ENCODE data around the gene AMDHD2.
"Not testable (repeated sequence)": the region's sequence is repeated elsewhere in the genome, so short reads cannot be mapped to it uniquely, and the experiment has no call there.

AMDHD2 gene

DNA sequence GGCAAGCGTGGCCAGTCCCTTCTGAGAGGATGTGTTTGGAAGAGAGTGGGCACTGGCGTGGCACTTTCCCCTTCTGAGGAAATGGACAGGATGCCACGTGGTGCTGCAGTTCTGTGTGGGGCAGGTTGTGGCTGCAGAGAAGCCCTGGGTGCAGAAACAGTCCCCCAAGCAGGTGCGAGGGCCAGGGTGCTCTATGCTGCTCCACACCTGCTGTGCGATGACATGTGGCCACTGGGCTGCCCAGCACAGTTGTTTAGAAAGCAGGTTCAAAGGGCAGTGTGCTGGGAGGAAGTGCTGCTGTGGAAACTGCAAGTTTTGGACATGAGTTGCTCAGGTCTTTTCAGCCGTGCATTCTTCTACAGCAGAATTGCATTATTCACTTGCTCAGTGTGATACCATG, 21.2 kb downstream of the AMDHD2 start:
- not testable (repeated sequence) for H3K36me3 ChIP-seq (ENCODE audit: control insufficient read depth in 5 of 5, insufficient read depth in 5 of 5, low read length in 5 of 5); H3K27ac ChIP-seq (ENCODE audit: low read depth, low read length); H3K9me3 ChIP-seq (ENCODE audit: control insufficient read depth in 5 of 5, low read length in 5 of 5); H3K27me3 ChIP-seq (ENCODE audit: control insufficient read depth in 5 of 5, insufficient read depth in 4 of 5, low read length in 5 of 5); H3K9ac ChIP-seq (ENCODE audit: low read length in 5 of 5); H3K4me3 ChIP-seq (ENCODE audit: low read depth in 1 of 5, low read length in 5 of 5)
- peaks cover 2 to 37% (median 32%) of the 10 kb centered on the region in 5 donors for H3K4me1 ChIP-seq (ENCODE audit: control insufficient read depth in 5 of 5, insufficient read depth in 5 of 5, low read length in 5 of 5)

DNA sequence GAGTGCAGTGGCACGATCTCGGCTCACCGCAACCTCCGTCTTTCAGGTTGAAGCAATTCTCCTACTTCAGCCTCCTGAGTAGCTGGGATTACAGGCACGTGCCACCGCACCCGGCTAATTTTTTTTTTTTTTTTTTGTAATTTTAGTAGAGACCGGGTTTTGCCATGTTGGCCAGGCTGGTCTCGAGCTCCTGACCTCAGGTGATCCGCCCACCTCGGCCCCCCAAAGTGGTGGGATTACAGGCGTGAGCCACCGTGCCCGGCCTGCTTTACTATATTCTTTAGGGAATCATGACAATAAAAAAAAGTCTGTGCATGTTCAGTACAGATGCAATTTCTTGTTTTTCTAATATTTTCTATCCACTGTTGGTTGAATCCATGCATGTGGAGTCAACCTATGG, 23.6 kb downstream of the AMDHD2 start:
- not testable (repeated sequence) for H3K27ac ChIP-seq (ENCODE audit: low read depth, low read length); H3K27me3 ChIP-seq (ENCODE audit: control insufficient read depth in 5 of 5, insufficient read depth in 4 of 5, low read length in 5 of 5); H3K9me3 ChIP-seq (ENCODE audit: control insufficient read depth in 5 of 5, low read length in 5 of 5); H3K9ac ChIP-seq (ENCODE audit: low read length in 5 of 5); H3K4me3 ChIP-seq (ENCODE audit: low read depth in 1 of 5, low read length in 5 of 5); H3K36me3 ChIP-seq (ENCODE audit: control insufficient read depth in 5 of 5, insufficient read depth in 5 of 5, low read length in 5 of 5)
- H3K4me1 ChIP-seq (ENCODE audit: control insufficient read depth in 5 of 5, insufficient read depth in 5 of 5, low read length in 5 of 5): peaks cover 2 to 27% (median 22%) of the 10 kb centered on the region in 5 donors

DNA sequence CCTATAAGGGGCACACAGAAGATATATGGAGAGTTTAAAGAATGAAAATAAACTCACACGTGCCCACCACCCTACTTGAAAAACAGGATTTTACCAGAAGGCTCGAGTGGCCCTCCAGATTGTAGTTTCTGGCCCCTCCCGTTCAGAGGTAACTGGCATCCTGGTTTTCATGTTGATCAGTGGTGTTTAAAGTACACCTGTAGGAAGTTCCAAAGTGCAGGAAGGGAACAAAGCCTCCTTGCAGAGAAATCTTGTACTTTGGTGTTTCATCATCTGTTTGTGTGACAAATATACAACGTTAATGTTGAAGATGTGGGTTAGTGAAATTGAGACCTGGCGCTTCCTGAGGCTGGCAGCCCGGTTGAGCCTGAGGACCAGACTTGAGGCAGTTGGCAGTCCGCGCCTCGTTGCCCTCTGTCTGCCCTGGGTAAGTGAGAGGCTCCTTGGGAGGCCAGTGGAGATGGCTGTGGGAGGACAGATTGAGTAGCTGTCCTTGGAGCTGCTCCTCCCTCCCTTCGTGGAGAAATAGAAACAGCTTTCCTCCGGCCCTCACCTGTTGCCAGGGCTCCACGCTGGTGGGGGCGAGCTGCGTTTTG, 30.2 kb downstream of the AMDHD2 start:
- not testable (repeated sequence) for H3K4me1 ChIP-seq (ENCODE audit: control insufficient read depth in 5 of 5, insufficient read depth in 5 of 5, low read length in 5 of 5); H3K27me3 ChIP-seq (ENCODE audit: control insufficient read depth in 5 of 5, insufficient read depth in 4 of 5, low read length in 5 of 5); H3K4me3 ChIP-seq (ENCODE audit: low read depth in 1 of 5, low read length in 5 of 5); H3K9ac ChIP-seq (ENCODE audit: low read length in 5 of 5); H3K36me3 ChIP-seq (ENCODE audit: control insufficient read depth in 5 of 5, insufficient read depth in 5 of 5, low read length in 5 of 5); H3K27ac ChIP-seq (ENCODE audit: low read depth, low read length); H3K9me3 ChIP-seq (ENCODE audit: control insufficient read depth in 5 of 5, low read length in 5 of 5)

DNA sequence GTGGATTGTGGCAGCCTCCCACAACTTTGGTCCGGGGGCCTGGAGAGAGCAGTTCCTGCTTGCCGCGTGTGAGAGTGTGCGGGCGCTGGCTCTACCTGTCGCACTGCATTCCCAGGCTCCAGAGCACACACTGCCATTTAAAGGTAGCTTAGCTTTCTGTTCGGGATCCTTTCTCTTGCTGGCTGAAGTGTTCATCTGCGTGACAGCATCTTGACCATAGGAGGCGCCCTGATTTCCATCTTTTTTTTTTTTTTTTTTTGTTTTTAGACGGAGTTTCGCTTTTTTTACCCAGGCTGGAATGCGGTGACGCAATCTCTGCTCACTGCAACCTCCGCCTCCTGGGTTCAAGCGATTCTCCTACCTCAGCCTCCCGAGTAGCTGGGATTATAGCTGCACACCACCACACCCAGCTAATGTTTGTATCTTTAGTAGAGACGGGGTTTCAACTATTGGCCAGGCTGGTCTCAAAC, 31.3 kb downstream of the AMDHD2 start:
- not testable (repeated sequence) for H3K27ac ChIP-seq (ENCODE audit: low read depth, low read length); H3K4me3 ChIP-seq (ENCODE audit: low read depth in 1 of 5, low read length in 5 of 5); H3K36me3 ChIP-seq (ENCODE audit: control insufficient read depth in 5 of 5, insufficient read depth in 5 of 5, low read length in 5 of 5); H3K4me1 ChIP-seq (ENCODE audit: control insufficient read depth in 5 of 5, insufficient read depth in 5 of 5, low read length in 5 of 5); H3K9ac ChIP-seq (ENCODE audit: low read length in 5 of 5); H3K9me3 ChIP-seq (ENCODE audit: control insufficient read depth in 5 of 5, low read length in 5 of 5); H3K27me3 ChIP-seq (ENCODE audit: control insufficient read depth in 5 of 5, insufficient read depth in 4 of 5, low read length in 5 of 5)

DNA sequence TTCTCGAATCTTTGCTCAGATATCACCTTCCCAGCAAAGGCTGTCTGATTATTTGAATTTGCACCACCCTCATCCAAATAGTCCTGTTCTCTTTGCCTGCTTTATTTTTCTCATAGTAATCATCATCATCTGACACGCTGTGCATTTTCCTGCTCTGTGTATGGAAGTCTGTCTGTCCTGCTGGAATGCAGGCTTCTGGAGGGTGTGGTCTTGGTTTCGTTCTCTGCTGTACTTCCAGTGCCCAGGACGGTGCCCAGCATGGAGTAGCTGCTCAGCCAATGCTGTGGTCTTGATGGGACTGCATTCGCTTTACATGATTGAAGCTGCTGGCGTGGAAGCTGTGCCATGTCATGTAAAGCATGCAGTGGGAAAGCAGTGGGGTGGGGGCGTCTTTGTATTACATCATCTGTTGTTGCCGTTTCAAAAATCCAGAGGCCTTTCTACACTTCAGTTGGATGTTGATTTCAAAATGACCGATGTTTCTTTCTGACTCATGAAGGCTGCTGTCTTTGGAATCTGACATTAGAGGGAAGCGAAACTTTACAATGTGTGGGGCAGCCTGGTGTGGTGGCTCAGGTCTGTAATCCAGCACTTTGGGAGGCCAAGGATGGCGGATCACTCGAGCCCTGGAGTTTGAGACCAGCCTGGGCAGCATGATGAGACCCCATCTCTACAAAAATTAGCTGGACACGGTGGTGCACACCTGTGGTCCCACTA, 34.7 kb downstream of the AMDHD2 start:
- not testable (repeated sequence) for H3K4me3 ChIP-seq (ENCODE audit: low read depth in 1 of 5, low read length in 5 of 5); H3K9ac ChIP-seq (ENCODE audit: low read length in 5 of 5); H3K4me1 ChIP-seq (ENCODE audit: control insufficient read depth in 5 of 5, insufficient read depth in 5 of 5, low read length in 5 of 5); H3K36me3 ChIP-seq (ENCODE audit: control insufficient read depth in 5 of 5, insufficient read depth in 5 of 5, low read length in 5 of 5); H3K27me3 ChIP-seq (ENCODE audit: control insufficient read depth in 5 of 5, insufficient read depth in 4 of 5, low read length in 5 of 5); H3K9me3 ChIP-seq (ENCODE audit: control insufficient read depth in 5 of 5, low read length in 5 of 5); H3K27ac ChIP-seq (ENCODE audit: low read depth, low read length)

DNA sequence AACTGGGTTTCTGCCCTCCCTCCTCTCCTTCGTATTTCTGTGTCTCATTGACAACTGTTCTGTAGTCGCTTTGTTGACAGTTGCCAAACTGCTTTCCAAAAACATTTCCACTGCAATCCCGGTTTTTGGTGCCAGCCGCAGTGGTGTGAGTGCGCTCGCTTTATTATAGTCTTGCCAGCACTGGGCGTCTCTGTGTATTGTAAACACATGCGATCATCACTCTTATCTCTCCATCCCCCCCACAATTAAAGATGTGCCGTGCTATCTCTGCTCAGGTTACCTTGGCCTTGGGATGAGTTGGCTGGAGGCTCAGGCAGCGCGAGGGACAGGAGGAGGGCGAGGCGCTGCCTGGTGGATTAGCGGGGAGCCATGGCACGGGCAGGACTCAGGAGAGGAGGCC, 37.0 kb downstream of the AMDHD2 start:
- H3K9ac ChIP-seq (ENCODE audit: low read length in 5 of 5); H3K4me1 ChIP-seq (ENCODE audit: control insufficient read depth in 5 of 5, insufficient read depth in 5 of 5, low read length in 5 of 5); H3K27ac ChIP-seq (ENCODE audit: low read depth, low read length); H3K27me3 ChIP-seq (ENCODE audit: control insufficient read depth in 5 of 5, insufficient read depth in 4 of 5, low read length in 5 of 5); H3K36me3 ChIP-seq (ENCODE audit: control insufficient read depth in 5 of 5, insufficient read depth in 5 of 5, low read length in 5 of 5); H3K9me3 ChIP-seq (ENCODE audit: control insufficient read depth in 5 of 5, low read length in 5 of 5); H3K4me3 ChIP-seq (ENCODE audit: low read depth in 1 of 5, low read length in 5 of 5): not testable (repeated sequence)

DNA sequence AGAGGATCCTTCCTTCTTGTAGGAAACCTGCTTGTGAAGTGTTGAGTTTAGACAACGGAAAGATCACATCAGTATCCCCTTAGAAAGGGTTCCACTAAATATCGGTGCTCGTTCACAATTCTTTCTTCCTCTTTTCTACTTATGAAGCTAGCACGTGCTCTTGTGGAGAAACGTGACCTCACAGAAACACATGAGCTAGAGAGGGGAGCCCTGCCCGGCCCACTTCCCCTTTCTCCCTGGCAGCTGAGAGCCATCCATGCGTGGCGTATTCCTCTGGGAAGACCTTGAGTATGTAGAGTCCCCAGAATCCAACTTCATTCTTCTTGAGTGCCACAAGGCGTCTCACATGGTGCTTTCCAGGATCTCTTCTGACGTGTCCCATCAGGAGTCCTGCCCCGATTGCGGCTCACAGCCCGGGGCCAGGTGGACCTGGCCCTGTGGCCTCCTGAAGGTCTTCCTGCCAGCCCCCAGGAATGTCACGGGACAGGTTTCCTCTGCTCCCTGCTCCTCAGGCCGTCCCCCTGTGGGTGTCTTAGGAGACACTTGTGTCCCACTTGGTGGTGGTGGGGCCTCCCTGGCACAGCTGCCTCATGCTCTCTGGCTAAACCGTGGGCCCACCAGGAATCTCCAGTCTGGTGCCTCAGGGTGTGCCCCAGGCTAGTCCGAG, 40.1 kb downstream of the AMDHD2 start:
- H3K9ac ChIP-seq (ENCODE audit: low read length in 5 of 5); H3K27ac ChIP-seq (ENCODE audit: low read depth, low read length); H3K36me3 ChIP-seq (ENCODE audit: control insufficient read depth in 5 of 5, insufficient read depth in 5 of 5, low read length in 5 of 5); H3K4me1 ChIP-seq (ENCODE audit: control insufficient read depth in 5 of 5, insufficient read depth in 5 of 5, low read length in 5 of 5); H3K27me3 ChIP-seq (ENCODE audit: control insufficient read depth in 5 of 5, insufficient read depth in 4 of 5, low read length in 5 of 5); H3K4me3 ChIP-seq (ENCODE audit: low read depth in 1 of 5, low read length in 5 of 5); H3K9me3 ChIP-seq (ENCODE audit: control insufficient read depth in 5 of 5, low read length in 5 of 5): not testable (repeated sequence)

DNA sequence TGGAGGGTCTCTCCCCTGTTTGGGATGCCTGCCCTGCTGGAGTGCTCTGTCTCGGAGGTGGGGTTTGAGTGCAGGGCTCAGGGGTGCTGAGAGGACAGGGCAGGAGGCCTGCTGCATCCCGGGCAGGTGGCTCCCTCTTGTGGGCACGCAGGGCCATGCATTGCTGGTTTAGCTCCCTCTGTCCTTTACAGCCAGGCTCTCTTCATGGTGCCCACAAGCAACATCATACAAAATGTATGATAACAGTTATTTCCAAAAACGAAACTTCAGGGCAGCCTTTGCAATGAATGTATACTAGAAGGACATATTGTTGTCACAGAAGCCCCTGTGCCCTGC, 40.6 kb downstream of the AMDHD2 start:
- H3K9ac ChIP-seq (ENCODE audit: low read length in 5 of 5); H3K27me3 ChIP-seq (ENCODE audit: control insufficient read depth in 5 of 5, insufficient read depth in 4 of 5, low read length in 5 of 5); H3K9me3 ChIP-seq (ENCODE audit: control insufficient read depth in 5 of 5, low read length in 5 of 5); H3K4me1 ChIP-seq (ENCODE audit: control insufficient read depth in 5 of 5, insufficient read depth in 5 of 5, low read length in 5 of 5); H3K27ac ChIP-seq (ENCODE audit: low read depth, low read length); H3K36me3 ChIP-seq (ENCODE audit: control insufficient read depth in 5 of 5, insufficient read depth in 5 of 5, low read length in 5 of 5); H3K4me3 ChIP-seq (ENCODE audit: low read depth in 1 of 5, low read length in 5 of 5): not testable (repeated sequence)

DNA sequence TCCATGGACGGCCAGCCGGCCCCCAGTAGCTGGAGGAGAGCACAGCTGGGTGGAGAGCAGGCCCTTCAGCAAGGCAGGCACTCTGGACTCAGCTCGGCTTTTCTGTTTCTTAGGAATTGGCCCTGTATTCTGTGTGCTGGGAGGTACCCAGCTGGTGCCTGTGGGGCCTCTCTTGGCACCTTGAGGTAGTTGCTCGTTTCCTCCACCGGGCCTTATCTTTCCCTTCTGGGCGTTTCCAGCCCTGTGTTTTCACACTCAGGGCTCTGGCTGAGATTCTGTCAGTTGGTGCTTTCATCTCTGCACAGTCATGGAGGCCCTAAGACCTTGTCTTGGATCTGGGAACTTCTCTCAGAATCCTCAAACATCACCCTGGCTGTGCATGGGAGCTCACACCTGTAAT, 47.3 kb downstream of the AMDHD2 start:
- H3K27me3 ChIP-seq (ENCODE audit: control insufficient read depth in 5 of 5, insufficient read depth in 4 of 5, low read length in 5 of 5); H3K9ac ChIP-seq (ENCODE audit: low read length in 5 of 5); H3K4me3 ChIP-seq (ENCODE audit: low read depth in 1 of 5, low read length in 5 of 5); H3K36me3 ChIP-seq (ENCODE audit: control insufficient read depth in 5 of 5, insufficient read depth in 5 of 5, low read length in 5 of 5); H3K27ac ChIP-seq (ENCODE audit: low read depth, low read length); H3K9me3 ChIP-seq (ENCODE audit: control insufficient read depth in 5 of 5, low read length in 5 of 5); H3K4me1 ChIP-seq (ENCODE audit: control insufficient read depth in 5 of 5, insufficient read depth in 5 of 5, low read length in 5 of 5): not testable (repeated sequence)

DNA sequence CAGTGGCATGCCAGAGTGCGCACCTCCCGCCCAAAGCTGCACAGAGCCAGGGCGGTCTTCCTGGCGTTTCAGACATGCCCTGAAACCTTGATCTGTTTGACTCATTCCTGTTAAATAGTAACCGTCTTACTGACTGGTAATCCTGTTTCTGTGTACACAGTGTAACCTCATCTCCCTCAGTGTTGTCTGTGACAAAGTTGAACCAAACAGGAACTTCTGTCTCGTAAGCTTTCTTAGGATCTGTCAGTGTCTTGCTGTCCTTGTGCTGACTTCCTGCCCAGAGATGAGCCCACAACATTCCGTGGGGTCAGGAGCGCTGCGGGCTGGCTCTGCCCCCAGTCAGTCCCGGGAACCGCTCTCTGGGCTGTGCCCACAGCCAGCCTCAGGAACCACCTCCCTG, 48.4 kb downstream of the AMDHD2 start:
- H3K9ac ChIP-seq (ENCODE audit: low read length in 5 of 5); H3K4me3 ChIP-seq (ENCODE audit: low read depth in 1 of 5, low read length in 5 of 5); H3K36me3 ChIP-seq (ENCODE audit: control insufficient read depth in 5 of 5, insufficient read depth in 5 of 5, low read length in 5 of 5); H3K27ac ChIP-seq (ENCODE audit: low read depth, low read length); H3K4me1 ChIP-seq (ENCODE audit: control insufficient read depth in 5 of 5, insufficient read depth in 5 of 5, low read length in 5 of 5); H3K9me3 ChIP-seq (ENCODE audit: control insufficient read depth in 5 of 5, low read length in 5 of 5); H3K27me3 ChIP-seq (ENCODE audit: control insufficient read depth in 5 of 5, insufficient read depth in 4 of 5, low read length in 5 of 5): not testable (repeated sequence)
